Measurements from ENCODE around the gene KRTAP4-9. TPM values are rescaled to one million over a fixed set of nuclear protein-coding genes. Genes with fewer than 3 reads are reported as not detected.
"Not testable (repeated sequence)": the region's sequence is repeated elsewhere in the genome, so short reads cannot be mapped to it uniquely, and the experiment has no call there.

KRTAP4-9 gene
- polyA plus RNA-seq, 4 donors, result not detected

GRCh38 chr17:41103896-41104295 is 1.3 kb upstream of the KRTAP4-9 start:
- Histone ChIP-seq H3K9me3 (ENCODE audit: control insufficient read depth in 2 of 2, insufficient read depth in 1 of 2, low read depth in 1 of 2, low read length in 1 of 2) (no peaks in the 10 kb centered on the region), H3K27me3 (ENCODE audit: control insufficient read depth in 3 of 3, insufficient read depth in 3 of 3, low read length in 3 of 3) (peaks cover 0 to 2% (median 1%) of the 10 kb centered on the region in 3 donors), H3K36me3 (ENCODE audit: control insufficient read depth in 3 of 3, insufficient read depth in 2 of 3, low read depth in 1 of 3, low read length in 3 of 3) (no peaks in the 10 kb centered on the region), H3K4me1 (ENCODE audit: control insufficient read depth in 3 of 3, insufficient read depth in 2 of 3, low read depth in 1 of 3, low read length in 2 of 3) (no peaks in the 10 kb centered on the region), H3K4me3 (ENCODE audit: low read depth in 1 of 3, low read length in 3 of 3) (no peak overlapping the region), H3K27ac (ENCODE audit: low read depth in 1 of 3, low read length in 2 of 3) (no peak overlapping the region)
- 92 to 100% (median 100%) methylated on average over 1 of the region's 1 CpG for WGBS, 3 donors
- FAIRE-seq, result no peak
- DNase-seq, result no peak

- not testable (repeated sequence) for H3K27me3 ChIP-seq (ENCODE audit: control insufficient read depth in 3 of 3, insufficient read depth in 3 of 3, low read length in 3 of 3); FAIRE-seq; H3K36me3 ChIP-seq (ENCODE audit: control insufficient read depth in 3 of 3, insufficient read depth in 2 of 3, low read depth in 1 of 3, low read length in 3 of 3); DNase-seq; H3K27ac ChIP-seq (ENCODE audit: low read depth in 1 of 3, low read length in 2 of 3); H3K4me1 ChIP-seq (ENCODE audit: control insufficient read depth in 3 of 3, insufficient read depth in 2 of 3, low read depth in 1 of 3, low read length in 2 of 3); H3K4me3 ChIP-seq (ENCODE audit: low read depth in 1 of 3, low read length in 3 of 3); H3K9me3 ChIP-seq (ENCODE audit: control insufficient read depth in 2 of 2, insufficient read depth in 1 of 2, low read depth in 1 of 2, low read length in 1 of 2)
- WGBS, 3 donors, result 58 to 73% (median 68%) methylated on average over 2 of the region's 2 CpGs
Observed at GRCh38 chr17:41104386-41105038, 677 bp upstream of the KRTAP4-9 start.

GRCh38 chr17:41107941-41108450 is 2.8 kb downstream of the KRTAP4-9 start:
- no peaks in the 10 kb centered on the region for H3K4me1 ChIP-seq (ENCODE audit: control insufficient read depth in 3 of 3, insufficient read depth in 2 of 3, low read depth in 1 of 3, low read length in 2 of 3)

GRCh38 chr17:41108728-41109386 is 3.7 kb downstream of the KRTAP4-9 start:
- H3K4me1 ChIP-seq (ENCODE audit: control insufficient read depth in 3 of 3, insufficient read depth in 2 of 3, low read depth in 1 of 3, low read length in 2 of 3); FAIRE-seq; H3K27ac ChIP-seq (ENCODE audit: low read depth in 1 of 3, low read length in 2 of 3); DNase-seq; H3K9me3 ChIP-seq (ENCODE audit: control insufficient read depth in 2 of 2, insufficient read depth in 1 of 2, low read depth in 1 of 2, low read length in 1 of 2); H3K4me3 ChIP-seq (ENCODE audit: low read depth in 1 of 3, low read length in 3 of 3); H3K36me3 ChIP-seq (ENCODE audit: control insufficient read depth in 3 of 3, insufficient read depth in 2 of 3, low read depth in 1 of 3, low read length in 3 of 3); H3K27me3 ChIP-seq (ENCODE audit: control insufficient read depth in 3 of 3, insufficient read depth in 3 of 3, low read length in 3 of 3): not testable (repeated sequence)
- WGBS, 3 donors, result 0 to 29% (median 27%) methylated on average over 1 of the region's 1 CpG

More at GRCh38 chr17:41107941-41108450, 2.8 kb downstream of the KRTAP4-9 start:
- H3K27ac ChIP-seq (ENCODE audit: low read depth in 1 of 3, low read length in 2 of 3), result no peak overlapping the region
- H3K9me3 ChIP-seq (ENCODE audit: control insufficient read depth in 2 of 2, insufficient read depth in 1 of 2, low read depth in 1 of 2, low read length in 1 of 2), result no peaks in the 10 kb centered on the region
- H3K4me3 ChIP-seq (ENCODE audit: low read depth in 1 of 3, low read length in 3 of 3), result no peak overlapping the region
- FAIRE-seq (no peak), DNase-seq (no peak)
- peaks cover 0 to 1% (median 0%) of the 10 kb centered on the region in 3 donors for H3K27me3 ChIP-seq (ENCODE audit: control insufficient read depth in 3 of 3, insufficient read depth in 3 of 3, low read length in 3 of 3)
- 29 to 69% (median 59%) methylated on average over 1 of the region's 1 CpG for WGBS, 3 donors
- no peaks in the 10 kb centered on the region for H3K36me3 ChIP-seq (ENCODE audit: control insufficient read depth in 3 of 3, insufficient read depth in 2 of 3, low read depth in 1 of 3, low read length in 3 of 3)

GRCh38 chr17:41111151-41111885 is 6.1 kb downstream of the KRTAP4-9 start:
- no peak overlapping the region for H3K4me3 ChIP-seq (ENCODE audit: low read depth in 1 of 3, low read length in 3 of 3)
- H3K9me3 ChIP-seq (ENCODE audit: control insufficient read depth in 2 of 2, insufficient read depth in 1 of 2, low read depth in 1 of 2, low read length in 1 of 2), result peaks cover 0 to 2% of the 10 kb centered on the region in 2 donors
- no peaks in the 10 kb centered on the region for H3K4me1 ChIP-seq (ENCODE audit: control insufficient read depth in 3 of 3, insufficient read depth in 2 of 3, low read depth in 1 of 3, low read length in 2 of 3)
- FAIRE-seq (no peak), DNase-seq (no peak)
- H3K36me3 ChIP-seq (ENCODE audit: control insufficient read depth in 3 of 3, insufficient read depth in 2 of 3, low read depth in 1 of 3, low read length in 3 of 3), result no peaks in the 10 kb centered on the region
- peaks cover 0 to 6% (median 0%) of the 10 kb centered on the region in 3 donors for H3K27me3 ChIP-seq (ENCODE audit: control insufficient read depth in 3 of 3, insufficient read depth in 3 of 3, low read length in 3 of 3)
- 77 to 80% (median 78%) methylated on average over 2 of the region's 2 CpGs for WGBS, 3 donors
- no peak overlapping the region for H3K27ac ChIP-seq (ENCODE audit: low read depth in 1 of 3, low read length in 2 of 3)

- no peak for DNase-seq
- peaks cover 0 to 2% of the 10 kb centered on the region in 2 donors for H3K9me3 ChIP-seq (ENCODE audit: control insufficient read depth in 2 of 2, insufficient read depth in 1 of 2, low read depth in 1 of 2, low read length in 1 of 2)
- H3K4me1 ChIP-seq (ENCODE audit: control insufficient read depth in 3 of 3, insufficient read depth in 2 of 3, low read depth in 1 of 3, low read length in 2 of 3), result no peaks in the 10 kb centered on the region
- FAIRE-seq, result no peak
- H3K27me3 ChIP-seq (ENCODE audit: control insufficient read depth in 3 of 3, insufficient read depth in 3 of 3, low read length in 3 of 3), result peaks cover 0 to 5% (median 0%) of the 10 kb centered on the region in 3 donors
- 27 to 58% (median 40%) methylated on average over 5 of the region's 5 CpGs for WGBS, 3 donors
- H3K4me3 ChIP-seq (ENCODE audit: low read depth in 1 of 3, low read length in 3 of 3), result no peak overlapping the region
- no peaks in the 10 kb centered on the region for H3K36me3 ChIP-seq (ENCODE audit: control insufficient read depth in 3 of 3, insufficient read depth in 2 of 3, low read depth in 1 of 3, low read length in 3 of 3)
- H3K27ac ChIP-seq (ENCODE audit: low read depth in 1 of 3, low read length in 2 of 3), result no peak overlapping the region
Observed at GRCh38 chr17:41116297-41116696, 11.1 kb downstream of the KRTAP4-9 start.

GRCh38 chr17:41117846-41118386 is 12.7 kb downstream of the KRTAP4-9 start, which contains the start of gene KRTAP4-11:
Gene KRTAP4-11 (minus strand): TSS chr17:41118373. CDS start chr17:41118315, 58 bp downstream.
- DNase-seq; H3K4me1 ChIP-seq (ENCODE audit: control insufficient read depth in 3 of 3, insufficient read depth in 2 of 3, low read depth in 1 of 3, low read length in 2 of 3); H3K27ac ChIP-seq (ENCODE audit: low read depth in 1 of 3, low read length in 2 of 3); FAIRE-seq; H3K4me3 ChIP-seq (ENCODE audit: low read depth in 1 of 3, low read length in 3 of 3); H3K9me3 ChIP-seq (ENCODE audit: control insufficient read depth in 2 of 2, insufficient read depth in 1 of 2, low read depth in 1 of 2, low read length in 1 of 2); H3K36me3 ChIP-seq (ENCODE audit: control insufficient read depth in 3 of 3, insufficient read depth in 2 of 3, low read depth in 1 of 3, low read length in 3 of 3); H3K27me3 ChIP-seq (ENCODE audit: control insufficient read depth in 3 of 3, insufficient read depth in 3 of 3, low read length in 3 of 3): not testable (repeated sequence)
- 70 to 87% (median 81%) methylated on average over 9 to 10 of the region's 10 CpGs for WGBS, 3 donors

- no peak for FAIRE-seq
Observed at GRCh38 chr17:41118721-41119120, 13.5 kb downstream of the KRTAP4-9 start.

More at GRCh38 chr17:41118721-41119120, 13.5 kb downstream of the KRTAP4-9 start:
- 83 to 92% (median 86%) methylated on average over 4 of the region's 4 CpGs for WGBS, 3 donors
- Histone ChIP-seq H3K4me3 (ENCODE audit: low read depth in 1 of 3, low read length in 3 of 3) (no peak overlapping the region), H3K9me3 (ENCODE audit: control insufficient read depth in 2 of 2, insufficient read depth in 1 of 2, low read depth in 1 of 2, low read length in 1 of 2) (peaks cover 0 to 2% of the 10 kb centered on the region in 2 donors), H3K4me1 (ENCODE audit: control insufficient read depth in 3 of 3, insufficient read depth in 2 of 3, low read depth in 1 of 3, low read length in 2 of 3) (no peaks in the 10 kb centered on the region), H3K27ac (ENCODE audit: low read depth in 1 of 3, low read length in 2 of 3) (no peak overlapping the region), H3K36me3 (ENCODE audit: control insufficient read depth in 3 of 3, insufficient read depth in 2 of 3, low read depth in 1 of 3, low read length in 3 of 3) (no peaks in the 10 kb centered on the region), H3K27me3 (ENCODE audit: control insufficient read depth in 3 of 3, insufficient read depth in 3 of 3, low read length in 3 of 3) (peaks cover 0 to 7% (median 0%) of the 10 kb centered on the region in 3 donors)
- no peak for DNase-seq
